ENCODE data around the gene DHRS2. TPM values are rescaled to one million over a fixed set of nuclear protein-coding genes. Genes with fewer than 3 reads are reported as not detected.

Gene DHRS2
- total and polyA plus RNA-seq, 2 of the 13 experiments (the other 11 are each of a cell fraction or from before 2014, with no cell fraction given): 1,621 to 3,021 TPM

DNA sequence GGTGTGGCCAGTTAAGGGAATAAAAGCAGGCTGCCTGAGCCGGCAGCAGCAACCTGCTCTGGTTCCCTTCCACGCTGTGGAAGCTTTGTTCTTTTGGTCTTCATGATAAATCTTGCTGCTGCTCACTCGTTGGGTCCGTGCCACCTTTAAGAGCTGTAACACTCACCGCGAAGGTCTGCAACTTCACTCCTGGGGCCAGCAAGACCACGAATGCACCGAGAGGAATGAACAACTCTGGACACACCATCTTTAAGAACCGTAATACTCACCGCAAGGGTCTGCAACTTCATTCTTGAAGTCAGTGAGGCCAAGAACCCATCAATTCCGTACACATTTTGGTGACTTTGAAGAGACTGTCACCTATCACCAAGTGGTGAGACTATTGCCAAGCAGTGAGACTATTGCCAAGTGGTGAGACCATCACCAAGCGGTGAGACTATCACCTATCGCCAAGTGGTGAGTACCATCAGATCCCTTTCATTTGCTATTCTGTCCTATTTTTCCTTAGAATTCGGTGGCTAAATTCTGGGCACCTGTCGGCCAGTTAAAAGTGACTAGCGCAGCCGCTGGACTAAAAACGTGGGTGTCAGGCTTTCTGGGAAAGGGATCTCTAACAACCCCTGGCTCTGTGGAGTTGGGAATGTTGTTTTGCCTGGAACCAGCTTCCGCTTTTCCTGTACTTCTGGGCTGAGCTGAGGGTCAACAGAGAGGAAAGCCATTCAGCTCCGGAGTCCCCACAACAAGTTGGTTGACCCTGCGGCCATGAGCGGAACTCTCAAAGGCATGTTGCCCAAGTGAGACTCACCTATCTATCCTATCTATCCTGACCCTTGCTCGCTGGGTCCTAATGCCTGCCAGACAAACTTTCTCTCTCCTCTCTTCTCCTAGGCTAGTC lies at the start of gene DHRS2 (continued):
- no peak for TF ChIP-seq GLMP (CRISPR knock-in tag; IDR thresholded peaks at IDR 0.05; ENCODE audit: borderline replicate concordance)
- TF ChIP-seq HMG20A (CRISPR knock-in tag; IDR thresholded peaks at IDR 0.05; ENCODE audit: borderline replicate concordance): no peak; the same call in 1 of the 2 replicates
- no peak for TF ChIP-seq E2F1 (CRISPR knock-in tag; IDR thresholded peaks at IDR 0.05)
- peak; percentile 74; the same call in 1 of the 2 replicates for TF ChIP-seq RARG (CRISPR knock-in tag; IDR thresholded peaks at IDR 0.05; ENCODE audit: low read depth)
- TF ChIP-seq, protein P1, sequence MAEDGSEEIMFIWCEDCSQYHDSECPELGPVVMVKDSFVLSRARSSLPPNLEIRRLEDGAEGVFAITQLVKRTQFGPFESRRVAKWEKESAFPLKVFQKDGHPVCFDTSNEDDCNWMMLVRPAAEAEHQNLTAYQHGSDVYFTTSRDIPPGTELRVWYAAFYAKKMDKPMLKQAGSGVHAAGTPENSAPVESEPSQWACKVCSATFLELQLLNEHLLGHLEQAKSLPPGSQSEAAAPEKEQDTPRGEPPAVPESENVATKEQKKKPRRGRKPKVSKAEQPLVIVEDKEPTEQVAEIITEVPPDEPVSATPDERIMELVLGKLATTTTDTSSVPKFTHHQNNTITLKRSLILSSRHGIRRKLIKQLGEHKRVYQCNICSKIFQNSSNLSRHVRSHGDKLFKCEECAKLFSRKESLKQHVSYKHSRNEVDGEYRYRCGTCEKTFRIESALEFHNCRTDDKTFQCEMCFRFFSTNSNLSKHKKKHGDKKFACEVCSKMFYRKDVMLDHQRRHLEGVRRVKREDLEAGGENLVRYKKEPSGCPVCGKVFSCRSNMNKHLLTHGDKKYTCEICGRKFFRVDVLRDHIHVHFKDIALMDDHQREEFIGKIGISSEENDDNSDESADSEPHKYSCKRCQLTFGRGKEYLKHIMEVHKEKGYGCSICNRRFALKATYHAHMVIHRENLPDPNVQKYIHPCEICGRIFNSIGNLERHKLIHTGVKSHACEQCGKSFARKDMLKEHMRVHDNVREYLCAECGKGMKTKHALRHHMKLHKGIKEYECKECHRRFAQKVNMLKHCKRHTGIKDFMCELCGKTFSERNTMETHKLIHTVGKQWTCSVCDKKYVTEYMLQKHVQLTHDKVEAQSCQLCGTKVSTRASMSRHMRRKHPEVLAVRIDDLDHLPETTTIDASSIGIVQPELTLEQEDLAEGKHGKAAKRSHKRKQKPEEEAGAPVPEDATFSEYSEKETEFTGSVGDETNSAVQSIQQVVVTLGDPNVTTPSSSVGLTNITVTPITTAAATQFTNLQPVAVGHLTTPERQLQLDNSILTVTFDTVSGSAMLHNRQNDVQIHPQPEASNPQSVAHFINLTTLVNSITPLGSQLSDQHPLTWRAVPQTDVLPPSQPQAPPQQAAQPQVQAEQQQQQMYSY (CRISPR knock-in tag; IDR thresholded peaks at IDR 0.05): no peak
- TF ChIP-seq SMAD3 (CRISPR knock-in tag; IDR thresholded peaks at IDR 0.05): peak; percentile 100
- TF ChIP-seq, protein P2, sequence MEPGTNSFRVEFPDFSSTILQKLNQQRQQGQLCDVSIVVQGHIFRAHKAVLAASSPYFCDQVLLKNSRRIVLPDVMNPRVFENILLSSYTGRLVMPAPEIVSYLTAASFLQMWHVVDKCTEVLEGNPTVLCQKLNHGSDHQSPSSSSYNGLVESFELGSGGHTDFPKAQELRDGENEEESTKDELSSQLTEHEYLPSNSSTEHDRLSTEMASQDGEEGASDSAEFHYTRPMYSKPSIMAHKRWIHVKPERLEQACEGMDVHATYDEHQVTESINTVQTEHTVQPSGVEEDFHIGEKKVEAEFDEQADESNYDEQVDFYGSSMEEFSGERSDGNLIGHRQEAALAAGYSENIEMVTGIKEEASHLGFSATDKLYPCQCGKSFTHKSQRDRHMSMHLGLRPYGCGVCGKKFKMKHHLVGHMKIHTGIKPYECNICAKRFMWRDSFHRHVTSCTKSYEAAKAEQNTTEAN (CRISPR knock-in tag; conservative IDR thresholded peaks at IDR 0.05): no peak
- peak; percentile 86 for TF ChIP-seq NCOA2 (CRISPR knock-in tag; IDR thresholded peaks at IDR 0.05)
- peak; percentile 80 for TF ChIP-seq YEATS2 (CRISPR knock-in tag; IDR thresholded peaks at IDR 0.05; ENCODE audit: borderline replicate concordance)
- TF ChIP-seq RFXAP (CRISPR knock-in tag; IDR thresholded peaks at IDR 0.05; ENCODE audit: borderline replicate concordance): no peak
- TF ChIP-seq DZIP1 (CRISPR knock-in tag; IDR thresholded peaks at IDR 0.05): no peak
- no peak for TF ChIP-seq SRSF9 (IDR thresholded peaks at IDR 0.05; ENCODE audit: borderline replicate concordance, insufficient read depth, low read depth, low read length, poor library complexity, severe bottlenecking)
- TF ChIP-seq ZNF878 (CRISPR knock-in tag; IDR thresholded peaks at IDR 0.05): no peak
- TF ChIP-seq ZNF138 (CRISPR knock-in tag; IDR thresholded peaks at IDR 0.05; ENCODE audit: low read depth): no peak
- peak; percentile 89 for TF ChIP-seq ZNF207 (IDR thresholded peaks at IDR 0.05; ENCODE audit: borderline replicate concordance)
- TF ChIP-seq DNMT1 (CRISPR knock-in tag; IDR thresholded peaks at IDR 0.05): peak; percentile 96
- TF ChIP-seq ZNF329 (CRISPR knock-in tag; IDR thresholded peaks at IDR 0.05; ENCODE audit: low read depth): no peak

Measured in HepG2 (cell line).